Measurements from ENCODE around the gene LRRC8B.

LRRC8B gene

DNA sequence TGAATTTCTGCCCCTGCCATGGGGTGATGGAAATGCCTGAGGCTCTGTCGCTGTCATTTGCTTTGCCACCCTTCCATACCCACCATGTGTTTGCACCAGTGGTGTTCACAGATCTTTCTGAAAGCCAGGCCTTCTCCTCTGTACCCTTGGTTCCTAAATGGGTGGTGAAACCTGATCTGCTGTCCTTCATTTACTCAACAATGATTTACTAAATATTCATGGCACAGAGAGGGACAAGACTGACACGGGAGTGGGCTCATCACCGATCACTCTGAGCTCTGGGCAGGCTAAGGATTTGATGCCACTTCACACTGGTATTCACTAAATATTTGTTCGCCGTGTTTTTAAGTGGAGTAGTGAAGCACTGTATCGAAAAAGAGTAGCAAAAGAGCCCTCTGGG lies 40.9 kb downstream of the LRRC8B start:
- H3K27me3 ChIP-seq (ENCODE audit: insufficient read depth, low read length, poor library complexity) = no peaks in the 10 kb centered on the region
- H3K79me2 ChIP-seq (ENCODE audit: insufficient read depth, low read length) = no peaks in the 10 kb centered on the region
- no peak overlapping the region for H2AFZ ChIP-seq (ENCODE audit: low read depth, low read length)
- no peaks in the 10 kb centered on the region for H3K4me1 ChIP-seq (ENCODE audit: insufficient read depth, low read length)
- no peaks in the 10 kb centered on the region for H4K20me1 ChIP-seq (ENCODE audit: insufficient read depth, low read length)
- H3K36me3 ChIP-seq (ENCODE audit: insufficient read depth, low read length) = peaks cover 7% of the 10 kb centered on the region; the same call in 1 of the 2 replicates
- TF ChIP-seq, protein P1, sequence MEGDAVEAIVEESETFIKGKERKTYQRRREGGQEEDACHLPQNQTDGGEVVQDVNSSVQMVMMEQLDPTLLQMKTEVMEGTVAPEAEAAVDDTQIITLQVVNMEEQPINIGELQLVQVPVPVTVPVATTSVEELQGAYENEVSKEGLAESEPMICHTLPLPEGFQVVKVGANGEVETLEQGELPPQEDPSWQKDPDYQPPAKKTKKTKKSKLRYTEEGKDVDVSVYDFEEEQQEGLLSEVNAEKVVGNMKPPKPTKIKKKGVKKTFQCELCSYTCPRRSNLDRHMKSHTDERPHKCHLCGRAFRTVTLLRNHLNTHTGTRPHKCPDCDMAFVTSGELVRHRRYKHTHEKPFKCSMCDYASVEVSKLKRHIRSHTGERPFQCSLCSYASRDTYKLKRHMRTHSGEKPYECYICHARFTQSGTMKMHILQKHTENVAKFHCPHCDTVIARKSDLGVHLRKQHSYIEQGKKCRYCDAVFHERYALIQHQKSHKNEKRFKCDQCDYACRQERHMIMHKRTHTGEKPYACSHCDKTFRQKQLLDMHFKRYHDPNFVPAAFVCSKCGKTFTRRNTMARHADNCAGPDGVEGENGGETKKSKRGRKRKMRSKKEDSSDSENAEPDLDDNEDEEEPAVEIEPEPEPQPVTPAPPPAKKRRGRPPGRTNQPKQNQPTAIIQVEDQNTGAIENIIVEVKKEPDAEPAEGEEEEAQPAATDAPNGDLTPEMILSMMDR (IDR thresholded peaks at IDR 0.05; ENCODE audit: borderline replicate concordance, extremely low read depth, low read length, poor library complexity, severe bottlenecking) = no peak
- TF ChIP-seq EZH2 (IDR thresholded peaks at IDR 0.05; ENCODE audit: borderline replicate concordance, low read depth, low read length, severe bottlenecking) = no peak
- H3K9me3 ChIP-seq (ENCODE audit: insufficient read depth, low read length, severe bottlenecking) = no peaks in the 10 kb centered on the region
- no peak overlapping the region for H3K27ac ChIP-seq (ENCODE audit: low read length)
- DNase-seq (no peak), ATAC-seq (ENCODE audit: insufficient read depth, low read depth) (no peak)
- no peak overlapping the region for H3K9ac ChIP-seq (ENCODE audit: low read depth, low read length)
- H3K4me3 ChIP-seq (ENCODE audit: low read depth in 1 of 2, low read length in 2 of 2) = no peak overlapping the region
- no peak overlapping the region for H3K4me2 ChIP-seq (ENCODE audit: insufficient read depth, low read length)

DNA sequence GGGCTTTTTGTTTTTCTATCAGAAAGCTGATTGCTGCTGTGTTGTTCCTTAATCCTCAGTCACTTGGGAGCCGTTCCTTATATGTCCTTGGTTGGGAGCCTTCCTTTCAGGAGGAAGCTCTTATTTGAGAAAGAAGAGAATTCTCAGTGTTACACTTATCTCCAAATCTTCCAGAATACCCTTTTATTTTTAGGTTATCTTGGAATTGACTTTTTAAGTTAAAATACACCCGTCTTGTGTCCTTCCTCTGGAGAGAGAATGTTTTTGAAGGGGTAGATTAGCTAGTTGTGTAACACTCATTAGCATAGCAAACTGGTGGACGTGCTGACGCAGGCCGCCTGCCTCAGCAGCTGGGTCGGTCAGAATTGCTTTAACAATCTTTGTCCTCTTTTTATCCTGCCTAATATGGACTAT lies 42.1 kb downstream of the LRRC8B start:
- Histone ChIP-seq H3K4me2 (ENCODE audit: insufficient read depth, low read length) (no peak overlapping the region), H3K9me3 (ENCODE audit: insufficient read depth, low read length, severe bottlenecking) (no peaks in the 10 kb centered on the region), H3K36me3 (ENCODE audit: insufficient read depth, low read length) (peaks cover 7% of the 10 kb centered on the region; the same call in 1 of the 2 replicates), H3K79me2 (ENCODE audit: insufficient read depth, low read length) (no peaks in the 10 kb centered on the region), H3K4me1 (ENCODE audit: insufficient read depth, low read length) (no peaks in the 10 kb centered on the region), H3K9ac (ENCODE audit: low read depth, low read length) (no peak overlapping the region), H3K27ac (ENCODE audit: low read length) (no peak overlapping the region), H3K27me3 (ENCODE audit: insufficient read depth, low read length, poor library complexity) (no peaks in the 10 kb centered on the region), H2AFZ (ENCODE audit: low read depth, low read length) (no peak overlapping the region), H3K4me3 (ENCODE audit: low read depth in 1 of 2, low read length in 2 of 2) (no peak overlapping the region), H4K20me1 (ENCODE audit: insufficient read depth, low read length) (no peaks in the 10 kb centered on the region)
- DNase-seq (no peak), ATAC-seq (ENCODE audit: insufficient read depth, low read depth) (no peak)
- TF ChIP-seq EZH2 (IDR thresholded peaks at IDR 0.05; ENCODE audit: borderline replicate concordance, low read depth, low read length, severe bottlenecking) = no peak
- TF ChIP-seq, protein P1 (IDR thresholded peaks at IDR 0.05; ENCODE audit: borderline replicate concordance, extremely low read depth, low read length, poor library complexity, severe bottlenecking) = no peak

DNA sequence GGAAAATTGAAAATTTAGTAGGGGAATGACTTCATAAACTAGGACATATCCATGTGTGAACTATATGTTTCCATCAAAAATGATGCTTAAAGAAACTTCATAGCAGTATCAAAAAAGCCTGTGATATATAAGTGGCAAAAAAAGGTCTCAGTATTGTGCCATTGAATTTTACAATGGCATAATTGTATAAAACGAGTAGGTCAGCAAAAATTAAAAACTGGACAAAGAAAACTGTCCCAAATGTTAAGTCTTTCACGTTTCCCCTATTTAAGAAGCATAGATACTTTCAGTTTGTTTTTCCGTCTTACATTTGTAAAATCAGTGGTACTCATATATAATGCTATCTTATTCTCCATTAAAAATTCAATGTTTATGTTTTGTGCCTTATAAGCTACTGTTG lies 43.2 kb downstream of the LRRC8B start:
- no peak overlapping the region for H3K27ac ChIP-seq (ENCODE audit: low read length)
- ATAC-seq (ENCODE audit: insufficient read depth, low read depth) (no peak), DNase-seq (no peak)
- H3K79me2 ChIP-seq (ENCODE audit: insufficient read depth, low read length) = no peaks in the 10 kb centered on the region
- H4K20me1 ChIP-seq (ENCODE audit: insufficient read depth, low read length) = no peaks in the 10 kb centered on the region
- H3K4me2 ChIP-seq (ENCODE audit: insufficient read depth, low read length) = no peak overlapping the region
- H3K27me3 ChIP-seq (ENCODE audit: insufficient read depth, low read length, poor library complexity) = no peaks in the 10 kb centered on the region
- H3K36me3 ChIP-seq (ENCODE audit: insufficient read depth, low read length) = peaks cover 7% of the 10 kb centered on the region; the same call in 1 of the 2 replicates
- no peaks in the 10 kb centered on the region for H3K4me1 ChIP-seq (ENCODE audit: insufficient read depth, low read length)
- H3K4me3 ChIP-seq (ENCODE audit: low read depth in 1 of 2, low read length in 2 of 2) = no peak overlapping the region
- TF ChIP-seq EZH2 (IDR thresholded peaks at IDR 0.05; ENCODE audit: borderline replicate concordance, low read depth, low read length, severe bottlenecking) = no peak
- no peaks in the 10 kb centered on the region for H3K9me3 ChIP-seq (ENCODE audit: insufficient read depth, low read length, severe bottlenecking)
- H2AFZ ChIP-seq (ENCODE audit: low read depth, low read length) = no peak overlapping the region
- H3K9ac ChIP-seq (ENCODE audit: low read depth, low read length) = no peak overlapping the region

DNA sequence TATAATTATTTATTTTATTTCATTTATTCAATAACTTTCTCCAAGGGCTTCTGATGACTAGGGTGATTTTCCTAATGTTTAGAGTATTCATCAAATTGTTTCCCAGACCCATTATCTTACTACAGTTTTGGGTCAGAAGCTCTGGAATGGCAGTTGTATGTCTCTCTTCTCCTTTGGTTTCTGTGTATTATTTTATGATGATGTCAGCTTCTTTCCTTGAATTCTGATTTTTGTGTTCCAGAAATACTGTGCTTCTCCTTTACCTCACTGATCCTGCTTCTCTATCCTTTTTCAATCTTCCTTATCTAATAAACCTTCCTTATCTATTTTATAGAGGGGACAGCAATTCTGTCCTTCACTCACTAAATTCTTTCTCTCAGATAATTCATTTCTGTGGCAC lies 48.8 kb downstream of the LRRC8B start:
- H3K27ac ChIP-seq (ENCODE audit: low read length) = no peak overlapping the region
- DNase-seq (no peak), ATAC-seq (ENCODE audit: insufficient read depth, low read depth) (no peak)
- H4K20me1 ChIP-seq (ENCODE audit: insufficient read depth, low read length) = no peaks in the 10 kb centered on the region
- peaks cover 16% of the 10 kb centered on the region for H3K36me3 ChIP-seq (ENCODE audit: insufficient read depth, low read length)
- H3K79me2 ChIP-seq (ENCODE audit: insufficient read depth, low read length) = no peaks in the 10 kb centered on the region
- H3K4me2 ChIP-seq (ENCODE audit: insufficient read depth, low read length) = no peak overlapping the region
- H3K4me1 ChIP-seq (ENCODE audit: insufficient read depth, low read length) = no peaks in the 10 kb centered on the region
- no peak overlapping the region for H3K4me3 ChIP-seq (ENCODE audit: low read depth in 1 of 2, low read length in 2 of 2)
- no peaks in the 10 kb centered on the region for H3K9me3 ChIP-seq (ENCODE audit: insufficient read depth, low read length, severe bottlenecking)
- H3K27me3 ChIP-seq (ENCODE audit: insufficient read depth, low read length, poor library complexity) = no peaks in the 10 kb centered on the region
- H3K9ac ChIP-seq (ENCODE audit: low read depth, low read length) = no peak overlapping the region
- no peak overlapping the region for H2AFZ ChIP-seq (ENCODE audit: low read depth, low read length)
- TF ChIP-seq EZH2 (IDR thresholded peaks at IDR 0.05; ENCODE audit: borderline replicate concordance, low read depth, low read length, severe bottlenecking) = no peak
- TF ChIP-seq, protein P1 (IDR thresholded peaks at IDR 0.05; ENCODE audit: borderline replicate concordance, extremely low read depth, low read length, poor library complexity, severe bottlenecking) = no peak

Data from DND-41 (cell line).